ENCODE measurements around the gene CORO7. TPM values are rescaled to one million over a fixed set of nuclear protein-coding genes. Genes with fewer than 3 reads are reported as not detected.

Gene CORO7
- polyA plus RNA-seq, 3 donors = 44.7 to 181 (median 68.4) TPM

- H3K27me3 Mint-ChIP-seq (ENCODE audit: low read depth in 3 of 3) = peaks cover 0 to 2% (median 0%) of the 10 kb centered on the region in 3 donors
- H3K36me3 ChIP-seq (replicated peaks in 1 of 2; ENCODE audit: control insufficient read depth in 1 of 2, insufficient read depth in 2 of 2, low read length in 2 of 2) = peaks cover 19 to 20% of the 10 kb centered on the region in 2 donors
- H3K4me2 ChIP-seq (replicated peaks; ENCODE audit: extremely low read depth, low read length, poor library complexity, severe bottlenecking) = peak overlapping the region; percentile 55
- peaks cover 53% of the 10 kb centered on the region for H3K4me1 Mint-ChIP-seq
- H3K4me1 ChIP-seq (ENCODE audit: control insufficient read depth in 1 of 2, insufficient read depth in 2 of 2, low read length in 2 of 2) = peaks cover 53 to 61% of the 10 kb centered on the region in 2 donors
- H3K27me3 ChIP-seq (ENCODE audit: control insufficient read depth in 2 of 2, insufficient read depth in 2 of 2, low read length in 2 of 2) = no peaks in the 10 kb centered on the region
- no peak overlapping the region for H2AFZ ChIP-seq (ENCODE audit: insufficient read depth, low read depth, low read length, poor library complexity, severe bottlenecking)
- H4K20me1 ChIP-seq (ENCODE audit: insufficient read depth, low read length) = peaks cover 67% of the 10 kb centered on the region
- H3K4me3 ChIP-seq (replicated peaks in 1 of 3; ENCODE audit: low read depth in 2 of 3, low read length in 3 of 3) = peak overlapping the region in 1 of 3 experiments; percentile 43
- intact Hi-C loops (cut with micrococcal nuclease) = no loop called here
- peak overlapping the region in 1 of 2 donors; percentile 73 for H3K4me3 Mint-ChIP-seq
- 29% methylated on average over 7 of the region's 14 CpGs for WGBS (ENCODE audit: insufficient coverage)
- H3K27ac Mint-ChIP-seq = peak overlapping the region; percentile 85 to 95 (median 93)
- H3K9ac ChIP-seq (ENCODE audit: insufficient read depth, low read length, poor library complexity, severe bottlenecking) = peak overlapping the region; percentile 15
- TF ChIP-seq, protein P1, sequence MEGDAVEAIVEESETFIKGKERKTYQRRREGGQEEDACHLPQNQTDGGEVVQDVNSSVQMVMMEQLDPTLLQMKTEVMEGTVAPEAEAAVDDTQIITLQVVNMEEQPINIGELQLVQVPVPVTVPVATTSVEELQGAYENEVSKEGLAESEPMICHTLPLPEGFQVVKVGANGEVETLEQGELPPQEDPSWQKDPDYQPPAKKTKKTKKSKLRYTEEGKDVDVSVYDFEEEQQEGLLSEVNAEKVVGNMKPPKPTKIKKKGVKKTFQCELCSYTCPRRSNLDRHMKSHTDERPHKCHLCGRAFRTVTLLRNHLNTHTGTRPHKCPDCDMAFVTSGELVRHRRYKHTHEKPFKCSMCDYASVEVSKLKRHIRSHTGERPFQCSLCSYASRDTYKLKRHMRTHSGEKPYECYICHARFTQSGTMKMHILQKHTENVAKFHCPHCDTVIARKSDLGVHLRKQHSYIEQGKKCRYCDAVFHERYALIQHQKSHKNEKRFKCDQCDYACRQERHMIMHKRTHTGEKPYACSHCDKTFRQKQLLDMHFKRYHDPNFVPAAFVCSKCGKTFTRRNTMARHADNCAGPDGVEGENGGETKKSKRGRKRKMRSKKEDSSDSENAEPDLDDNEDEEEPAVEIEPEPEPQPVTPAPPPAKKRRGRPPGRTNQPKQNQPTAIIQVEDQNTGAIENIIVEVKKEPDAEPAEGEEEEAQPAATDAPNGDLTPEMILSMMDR (IDR thresholded peaks at IDR 0.05) = no peak
- H3K36me3 Mint-ChIP-seq = peaks cover 15 to 26% of the 10 kb centered on the region in 2 donors
- peak; percentile 34 to 62 (median 40) for DNase-seq
- H3K9me3 Mint-ChIP-seq = peaks cover 0 to 5% (median 0%) of the 10 kb centered on the region in 7 donors
- H3K79me2 ChIP-seq (ENCODE audit: insufficient read depth, low read length) = peaks cover 70% of the 10 kb centered on the region
- H3K9me3 ChIP-seq (replicated peaks in 1 of 2; ENCODE audit: control insufficient read depth in 1 of 2, insufficient read depth in 1 of 2, low read length in 2 of 2) = no peaks in the 10 kb centered on the region
- peak overlapping the region; percentile 72 to 77 for H3K27ac ChIP-seq (ENCODE audit: low read depth in 1 of 2, low read length in 2 of 2)
These were observed 70.3 kb downstream of the CORO7 start for GRCh38 chr16:4345836-4346781.

DNA sequence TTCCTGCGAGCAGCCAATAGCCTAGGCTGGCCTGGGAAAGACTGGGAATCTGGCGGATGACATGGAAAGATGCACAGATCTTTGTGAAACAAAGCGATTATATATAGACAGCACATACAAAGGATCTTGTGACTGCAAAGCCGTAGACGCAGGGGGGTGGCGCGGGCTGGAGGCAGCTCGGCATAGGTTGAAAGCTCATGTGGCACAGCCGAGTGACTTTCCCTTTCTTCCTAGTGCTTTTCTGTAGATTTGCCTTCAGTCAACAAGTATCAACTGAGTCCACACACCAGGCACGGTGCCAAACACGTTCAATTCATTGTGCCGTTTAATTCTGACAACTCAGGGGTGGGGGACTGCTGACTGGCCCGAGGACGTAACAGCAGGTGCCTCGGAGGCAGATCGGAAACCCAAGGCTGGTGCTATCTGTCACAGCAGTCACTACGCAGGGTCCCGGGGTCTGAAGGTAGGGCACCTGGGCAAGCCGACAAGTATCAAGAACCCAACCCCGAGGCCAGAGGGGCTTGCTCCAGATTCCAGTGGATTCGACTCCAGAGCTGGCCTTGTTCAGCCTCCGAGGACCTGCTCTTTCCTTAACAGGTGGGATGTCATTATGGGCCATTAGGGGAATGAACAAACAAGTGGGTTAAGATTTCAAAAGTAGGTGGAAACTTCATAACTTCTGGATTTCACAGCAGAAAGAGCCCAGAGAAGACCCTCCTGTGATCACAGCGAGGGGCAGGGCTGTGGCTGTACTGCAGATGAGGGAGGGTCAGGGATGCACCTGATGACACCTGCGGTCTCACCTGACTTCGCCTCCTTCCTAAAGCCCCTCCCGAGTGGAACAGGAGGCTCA, 71.2 kb downstream of the CORO7 start:
- Mint-ChIP-seq H3K36me3 (peaks cover 23 to 35% of the 10 kb centered on the region in 2 donors), H3K9me3 (peaks cover 0 to 5% (median 0%) of the 10 kb centered on the region in 7 donors), H3K4me3 (peak overlapping the region; percentile 27 to 30), H3K27me3 (ENCODE audit: low read depth in 3 of 3) (peaks cover 0 to 2% (median 0%) of the 10 kb centered on the region in 3 donors), H3K27ac (peak overlapping the region; percentile 85 to 95 (median 93)), H3K4me1 (peaks cover 48% of the 10 kb centered on the region)
- Histone ChIP-seq H2AFZ (ENCODE audit: insufficient read depth, low read depth, low read length, poor library complexity, severe bottlenecking) (no peak overlapping the region), H3K4me1 (ENCODE audit: control insufficient read depth in 1 of 2, insufficient read depth in 2 of 2, low read length in 2 of 2) (peaks cover 48 to 55% of the 10 kb centered on the region in 2 donors), H3K79me2 (ENCODE audit: insufficient read depth, low read length) (peaks cover 62% of the 10 kb centered on the region), H3K27ac (ENCODE audit: low read depth in 1 of 2, low read length in 2 of 2) (peak overlapping the region; percentile 55 to 77), H3K9me3 (replicated peaks in 1 of 2; ENCODE audit: control insufficient read depth in 1 of 2, insufficient read depth in 1 of 2, low read length in 2 of 2) (no peaks in the 10 kb centered on the region), H3K27me3 (ENCODE audit: control insufficient read depth in 2 of 2, insufficient read depth in 2 of 2, low read length in 2 of 2) (no peaks in the 10 kb centered on the region), H3K4me2 (replicated peaks; ENCODE audit: extremely low read depth, low read length, poor library complexity, severe bottlenecking) (peak overlapping the region; percentile 55), H4K20me1 (ENCODE audit: insufficient read depth, low read length) (peaks cover 70% of the 10 kb centered on the region), H3K4me3 (replicated peaks in 1 of 3; ENCODE audit: low read depth in 2 of 3, low read length in 3 of 3) (peak overlapping the region in 1 of 3 experiments; percentile 43), H3K36me3 (replicated peaks in 1 of 2; ENCODE audit: control insufficient read depth in 1 of 2, insufficient read depth in 2 of 2, low read length in 2 of 2) (peaks cover 28 to 29% of the 10 kb centered on the region in 2 donors), H3K9ac (ENCODE audit: insufficient read depth, low read length, poor library complexity, severe bottlenecking) (peak overlapping the region; percentile 15)
- WGBS (ENCODE audit: insufficient coverage) = 90% methylated on average over 22 of the region's 26 CpGs
- DNase-seq = no peak
- TF ChIP-seq, protein P1 (IDR thresholded peaks at IDR 0.05) = no peak
- intact Hi-C loops (cut with micrococcal nuclease) = no loop called here

All from CD14-positive monocyte (primary cell).